GM19193 (cell line): Measurements from ENCODE around the gene CCDC70.

ENCODE experiments used
- POLR2A ChIP-seq: IDR thresholded peaks from 4 replicates; pipeline ENCODE4 v1.6.1; 2011; ENCODE audit not compliant: insufficient read depth, insufficient read length; ENCODE audit errors: extremely low read depth

The CCDC70 gene

GRCh38 chr13:51907040-51907732, 45.4 kb downstream of the CCDC70 start:
- TF ChIP-seq POLR2A = no peak

- no peak for TF ChIP-seq POLR2A
Observed at GRCh38 chr13:51910508-51910907, 48.7 kb downstream of the CCDC70 start.

DNA sequence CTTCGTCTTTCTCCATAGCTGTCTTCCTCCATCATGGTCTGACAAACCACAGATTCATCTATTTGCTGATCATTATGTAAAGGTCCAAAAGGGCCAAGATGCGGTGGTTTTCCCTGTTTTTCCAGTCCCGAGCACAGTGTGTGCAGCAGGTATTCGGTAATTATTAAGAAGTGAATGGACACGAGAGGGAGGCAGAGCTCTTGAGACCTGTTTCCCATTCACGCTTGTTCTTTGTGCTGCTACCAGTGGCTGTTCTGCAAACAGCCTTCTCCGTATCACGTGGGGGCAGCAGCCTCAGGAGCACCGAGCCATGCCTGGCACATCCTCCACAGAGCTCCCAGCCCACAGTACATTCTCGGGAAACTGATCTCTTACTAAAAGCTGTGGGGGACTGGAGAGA, 50.3 kb downstream of the CCDC70 start:
- TF ChIP-seq POLR2A = no peak

- TF ChIP-seq POLR2A = no peak
Observed at GRCh38 chr13:51912511-51913225, 50.9 kb downstream of the CCDC70 start.

GRCh38 chr13:51913421-51914136, 51.8 kb downstream of the CCDC70 start:
- no peak for TF ChIP-seq POLR2A

DNA sequence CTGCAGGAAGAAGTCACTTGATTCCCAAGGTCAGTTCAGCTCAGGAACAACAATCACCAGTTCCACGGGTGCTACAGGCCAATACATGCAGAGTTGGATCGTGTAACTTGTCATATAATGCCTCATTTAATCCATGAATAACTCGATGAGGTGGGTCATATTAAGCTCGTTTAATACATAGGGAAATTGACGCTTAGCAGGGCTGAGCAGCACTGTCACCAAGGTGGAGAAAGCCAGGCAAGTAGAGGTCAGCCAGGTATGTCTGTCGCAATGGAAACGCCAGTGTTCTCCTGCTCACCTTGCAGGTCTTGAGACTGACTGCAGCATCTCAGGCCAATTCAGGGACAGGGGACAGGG, 52.3 kb downstream of the CCDC70 start:
- no peak for TF ChIP-seq POLR2A
